ENCODE data around the gene ZCCHC3. TPM values are rescaled to one million over a fixed set of nuclear protein-coding genes. Genes with fewer than 3 reads are reported as not detected.
"Not testable (repeated sequence)": the region's sequence is repeated elsewhere in the genome, so short reads cannot be mapped to it uniquely, and the experiment has no call there.

The ZCCHC3 gene
- total RNA-seq, 1 donor from 2014 or later, result 23.7 TPM

DNA sequence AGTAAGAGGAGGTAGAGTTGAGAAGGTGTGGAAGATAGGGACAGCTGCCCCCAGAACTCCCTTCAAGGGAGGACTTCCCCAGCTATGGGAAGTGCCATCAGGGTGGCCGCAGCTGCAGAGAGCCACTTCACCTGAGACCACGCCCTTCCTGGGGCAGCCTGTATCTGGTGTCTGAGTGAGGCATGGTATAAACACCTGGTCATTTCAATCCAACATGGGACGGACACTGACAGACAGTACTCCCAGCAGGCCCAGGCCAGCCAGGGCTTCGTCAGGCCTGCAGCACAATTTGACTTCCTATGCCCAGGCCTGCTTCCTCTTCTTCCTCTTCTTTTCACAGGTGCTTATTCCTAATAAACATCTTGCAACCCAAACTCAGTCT is 32.5 kb downstream of the ZCCHC3 start:
- H3K4me3 Mint-ChIP-seq, result no peak overlapping the region
- H3K9me3 Mint-ChIP-seq, result no peaks in the 10 kb centered on the region
- intact Hi-C loops (cut with micrococcal nuclease), result loop anchor here (1.0 to 2.0 kb wide), 3 partner anchors 33 to 121 kb away; partner anchors contain the start of gene ZCCHC3
- H3K36me3 Mint-ChIP-seq (ENCODE audit: low read depth), result peaks cover 2% of the 10 kb centered on the region
- peaks cover 15% of the 10 kb centered on the region for H3K4me1 Mint-ChIP-seq
- H3K27me3 Mint-ChIP-seq, result peaks cover 2% of the 10 kb centered on the region
- peak overlapping the region; percentile 12 for H3K27ac Mint-ChIP-seq
- no peak for DNase-seq

GRCh38 chr20:330233-331149 is 33.1 kb downstream of the ZCCHC3 start:
- intact Hi-C loops (cut with micrococcal nuclease), result loop anchor here (1.0 to 2.0 kb wide), 3 partner anchors 33 to 121 kb away; partner anchors contain the start of gene ZCCHC3
- Mint-ChIP-seq H3K4me3 (no peak overlapping the region), H3K4me1 (peaks cover 15% of the 10 kb centered on the region), H3K36me3 (ENCODE audit: low read depth) (peaks cover 2% of the 10 kb centered on the region), H3K27me3 (peaks cover 2% of the 10 kb centered on the region), H3K27ac (peak overlapping the region; percentile 12), H3K9me3 (no peaks in the 10 kb centered on the region)
- peak; percentile 88 for DNase-seq

DNA sequence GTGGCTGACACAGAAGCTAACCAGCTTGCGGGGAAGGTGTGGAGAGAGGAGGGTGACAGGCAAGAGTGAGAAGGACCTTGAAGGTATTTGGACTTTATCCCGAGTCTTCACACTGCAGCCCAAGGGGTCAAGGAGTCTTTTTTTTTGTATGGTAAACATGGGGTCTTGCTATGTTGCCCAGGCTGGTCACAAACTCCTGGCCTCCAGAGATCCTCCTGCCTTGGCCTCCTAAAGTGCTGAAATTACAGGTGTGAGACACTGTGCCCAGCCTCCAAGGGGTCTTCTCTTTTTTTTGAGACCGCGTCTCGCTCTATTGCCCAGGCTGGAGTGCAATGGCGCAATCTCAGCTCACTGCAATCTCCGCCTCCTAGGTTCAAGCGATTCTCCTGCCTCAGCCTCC is 37.2 kb downstream of the ZCCHC3 start:
- intact Hi-C loops (cut with micrococcal nuclease), result no loop called here

DNA sequence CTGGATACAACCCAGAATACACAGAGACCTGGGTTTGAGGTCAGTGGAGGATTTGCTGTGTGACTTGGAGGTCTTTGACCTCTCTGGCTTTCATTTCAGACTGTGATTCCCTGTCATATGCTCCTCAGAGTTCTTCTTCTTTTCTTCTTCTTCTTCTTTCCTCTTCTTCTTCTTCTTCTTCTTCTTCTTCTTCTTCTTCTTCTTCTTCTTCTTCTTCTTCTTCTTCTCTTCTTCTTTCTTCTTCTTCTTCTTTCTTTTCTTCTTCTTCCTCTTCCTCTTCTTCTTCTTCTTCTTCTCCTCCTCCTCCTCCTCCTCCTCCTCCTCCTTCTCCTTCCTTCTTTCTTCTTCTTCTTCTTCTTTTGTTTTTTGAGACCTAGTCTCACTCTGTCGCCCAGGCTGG is 38.7 kb downstream of the ZCCHC3 start:
- H3K9me3 Mint-ChIP-seq; H3K4me3 Mint-ChIP-seq; intact Hi-C loops (cut with micrococcal nuclease); H3K36me3 Mint-ChIP-seq (ENCODE audit: low read depth); DNase-seq; H3K27me3 Mint-ChIP-seq; H3K4me1 Mint-ChIP-seq; H3K27ac Mint-ChIP-seq: not testable (repeated sequence)

More for the DNA sequence above, 37.2 kb downstream of the ZCCHC3 start:
- Mint-ChIP-seq H3K9me3 (no peaks in the 10 kb centered on the region), H3K27ac (no peak overlapping the region), H3K4me3 (no peak overlapping the region), H3K27me3 (peaks cover 4% of the 10 kb centered on the region), H3K36me3 (ENCODE audit: low read depth) (no peaks in the 10 kb centered on the region), H3K4me1 (peaks cover 6% of the 10 kb centered on the region)
- no peak for DNase-seq

DNA sequence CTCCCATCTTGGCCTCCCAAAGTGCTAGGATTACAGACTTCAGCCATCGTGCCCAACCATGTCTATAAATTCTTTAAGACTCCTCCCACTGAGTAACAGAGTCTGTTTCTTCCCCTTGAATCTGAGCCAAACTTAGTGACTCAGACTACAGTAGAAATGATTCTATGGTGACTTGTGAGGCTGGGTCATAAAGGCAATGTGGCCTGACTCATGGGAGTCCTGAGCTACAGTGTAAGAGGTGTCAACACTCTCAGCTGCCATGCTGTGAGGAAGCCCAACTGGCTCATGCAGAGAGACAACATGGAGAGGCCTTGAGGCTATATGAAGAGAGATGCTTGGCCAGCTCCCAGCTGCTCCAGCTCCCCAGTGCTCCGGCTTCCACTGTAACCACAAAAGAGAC is 44.3 kb downstream of the ZCCHC3 start:
- Mint-ChIP-seq H3K27ac (no peak overlapping the region), H3K4me1 (peaks cover 6% of the 10 kb centered on the region), H3K4me3 (no peak overlapping the region), H3K9me3 (peaks cover 7% of the 10 kb centered on the region), H3K36me3 (ENCODE audit: low read depth) (peaks cover 4% of the 10 kb centered on the region), H3K27me3 (peaks cover 19% of the 10 kb centered on the region)
- intact Hi-C loops (cut with micrococcal nuclease), result no loop called here
- no peak for DNase-seq

GRCh38 chr20:343107-343506 is 45.7 kb downstream of the ZCCHC3 start:
- Mint-ChIP-seq H3K9me3 (peaks cover 7% of the 10 kb centered on the region), H3K4me3 (no peak overlapping the region), H3K4me1 (peaks cover 6% of the 10 kb centered on the region), H3K36me3 (ENCODE audit: low read depth) (peaks cover 4% of the 10 kb centered on the region), H3K27me3 (peaks cover 21% of the 10 kb centered on the region), H3K27ac (no peak overlapping the region)
- intact Hi-C loops (cut with micrococcal nuclease), result no loop called here
- DNase-seq, result no peak

DNA sequence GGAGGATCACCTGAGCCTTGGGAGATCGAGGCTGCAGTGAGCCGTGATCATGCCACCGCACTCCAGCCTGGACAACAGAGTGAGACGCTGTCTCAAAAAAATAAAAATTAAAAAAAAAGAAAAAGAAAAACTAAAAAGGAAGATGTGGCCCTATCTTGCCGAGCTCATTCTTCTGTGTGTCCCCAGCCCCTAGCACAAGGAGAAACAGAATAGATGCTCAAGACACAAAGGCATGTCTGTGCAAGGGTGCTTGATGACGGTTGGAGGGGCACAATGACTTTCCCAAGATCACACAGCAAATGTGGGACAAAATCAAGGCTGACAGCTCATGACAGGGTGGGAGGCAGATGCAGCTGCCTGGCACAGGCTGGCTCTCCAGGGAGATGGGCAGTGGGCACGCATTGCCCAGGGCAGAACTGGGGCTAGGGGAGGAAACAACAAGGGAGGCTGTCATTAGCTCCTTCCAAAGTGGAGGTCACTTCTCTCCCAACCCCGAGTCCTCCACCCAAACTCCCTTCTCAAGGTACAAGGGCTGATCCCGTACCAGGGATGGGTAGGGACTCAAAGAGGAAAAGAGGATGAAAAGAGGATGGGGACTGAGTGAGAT is 48.8 kb downstream of the ZCCHC3 start:
- Mint-ChIP-seq H3K4me1 (peaks cover 15% of the 10 kb centered on the region), H3K36me3 (ENCODE audit: low read depth) (peaks cover 4% of the 10 kb centered on the region), H3K9me3 (peaks cover 7% of the 10 kb centered on the region), H3K27ac (peak overlapping the region; percentile 9), H3K27me3 (peaks cover 16% of the 10 kb centered on the region), H3K4me3 (peak overlapping the region; percentile 77)
- DNase-seq, result no peak
- intact Hi-C loops (cut with micrococcal nuclease), result no loop called here

- peaks cover 16% of the 10 kb centered on the region for H3K27me3 Mint-ChIP-seq
- H3K9me3 Mint-ChIP-seq, result peaks cover 5% of the 10 kb centered on the region
- peaks cover 15% of the 10 kb centered on the region for H3K4me1 Mint-ChIP-seq
- H3K4me3 Mint-ChIP-seq, result peak within 1 kb of the TSS; percentile 90
- intact Hi-C loops (cut with micrococcal nuclease), result no loop called here
- peak; percentile 74 for DNase-seq
- peak within 1 kb of the TSS; percentile 74 for H3K27ac Mint-ChIP-seq
- peaks cover 3% of the 10 kb centered on the region for H3K36me3 Mint-ChIP-seq (ENCODE audit: low read depth)
Observed at GRCh38 chr20:346640-347316, 49.4 kb downstream of the ZCCHC3 start, which contains the start of gene NRSN2. NRSN2 (plus strand) TSS chr20:347111; CDS start chr20:349644, 2,533 bp downstream.

DNA sequence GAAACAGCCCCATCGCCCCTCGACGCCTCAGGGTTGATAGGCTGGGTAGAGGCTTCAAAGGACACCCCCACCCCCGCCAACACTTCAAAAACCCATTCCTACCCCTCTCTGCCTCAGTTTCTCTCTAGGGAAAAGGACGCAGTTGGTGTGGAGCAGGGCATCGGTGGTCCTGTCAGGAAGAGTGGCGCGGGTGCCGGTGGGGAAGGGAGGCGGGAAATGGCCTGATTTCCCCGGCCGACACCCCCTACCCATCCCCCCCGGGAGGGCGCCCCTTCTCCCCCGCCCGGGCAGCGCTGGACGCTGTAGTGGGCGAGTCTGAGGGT is 49.9 kb downstream of the ZCCHC3 start:
- H3K9me3 Mint-ChIP-seq, result peaks cover under 1% of the 10 kb centered on the region
- H3K4me3 Mint-ChIP-seq, result peak overlapping the region; percentile 90
- H3K27ac Mint-ChIP-seq, result no peak overlapping the region
- intact Hi-C loops (cut with micrococcal nuclease), result no loop called here
- peaks cover 18% of the 10 kb centered on the region for H3K4me1 Mint-ChIP-seq
- H3K27me3 Mint-ChIP-seq, result peaks cover 16% of the 10 kb centered on the region
- H3K36me3 Mint-ChIP-seq (ENCODE audit: low read depth), result no peaks in the 10 kb centered on the region
- no peak for DNase-seq

DNA sequence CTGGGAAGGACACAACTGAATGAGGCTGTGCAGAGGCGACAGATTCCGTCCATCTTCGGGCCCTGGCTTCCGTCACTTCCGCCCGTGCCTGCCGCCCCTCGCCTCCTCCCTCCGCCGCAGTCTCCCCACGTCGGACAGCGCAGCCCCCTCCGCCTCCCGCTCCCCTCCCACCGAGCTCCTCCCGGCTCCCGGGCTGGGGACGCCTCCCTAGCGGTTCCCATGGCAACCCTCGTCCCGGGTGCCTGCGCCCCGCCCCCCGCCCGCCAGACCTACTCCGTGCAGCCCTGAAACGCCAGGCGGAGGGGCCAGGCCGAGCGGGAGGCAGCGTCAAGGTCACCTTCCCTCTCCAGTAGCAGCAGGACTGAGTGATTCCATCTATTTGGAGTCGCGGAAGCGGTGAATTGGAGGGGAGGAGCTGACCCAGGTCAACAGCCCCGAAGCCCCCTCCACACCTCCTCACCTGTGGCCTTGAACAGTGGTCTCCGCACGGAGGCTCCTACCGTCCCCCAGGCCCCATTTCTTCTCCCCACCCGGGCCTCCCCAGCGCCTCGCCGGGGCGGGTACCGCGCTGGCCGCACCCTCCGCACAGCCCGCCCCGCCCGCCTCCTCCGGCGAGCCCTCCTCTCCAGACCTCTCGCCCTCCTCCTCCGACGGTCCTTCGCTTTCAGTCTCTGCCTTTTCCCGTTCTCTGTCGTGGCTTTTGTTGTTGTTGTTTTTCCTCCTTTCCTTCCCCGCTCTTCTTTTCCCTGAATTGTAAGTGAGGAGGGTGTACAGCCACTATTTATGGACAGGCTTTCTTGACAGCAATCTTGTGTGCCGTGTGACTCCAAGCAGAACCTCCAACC is 50.5 kb downstream of the ZCCHC3 start:
- peak; percentile 89 for DNase-seq
- Mint-ChIP-seq H3K36me3 (ENCODE audit: low read depth) (no peaks in the 10 kb centered on the region), H3K4me1 (peaks cover 18% of the 10 kb centered on the region), H3K9me3 (no peaks in the 10 kb centered on the region), H3K27ac (peak overlapping the region; percentile 74), H3K27me3 (peaks cover 16% of the 10 kb centered on the region), H3K4me3 (peak overlapping the region; percentile 90)
- intact Hi-C loops (cut with micrococcal nuclease), result loop anchor here (2.0 kb wide), 1 partner anchor 23 kb away; the partner anchor contains the start of gene SOX12

GRCh38 chr20:348972-349841 is 51.8 kb downstream of the ZCCHC3 start:
- no peak for DNase-seq
- Mint-ChIP-seq H3K9me3 (no peaks in the 10 kb centered on the region), H3K4me3 (no peak overlapping the region), H3K27ac (no peak overlapping the region), H3K27me3 (peaks cover 13% of the 10 kb centered on the region), H3K4me1 (peaks cover 18% of the 10 kb centered on the region), H3K36me3 (ENCODE audit: low read depth) (no peaks in the 10 kb centered on the region)
- intact Hi-C loops (cut with micrococcal nuclease), result loop anchor here (2.0 kb wide), 1 partner anchor 24 kb away; the partner anchor contains the start of gene SOX12

Data from activated CD4-positive, alpha-beta T cell treated with anti-CD3 and anti-CD28 coated beads, Interleukin-2, amount 10 ng/mL, durations not matched to agents 24 days and 14 days (primary cell).